GM21423 (cell line): ENCODE data around the gene KSR1.

Source experiments
- ATAC-seq: cut with Tn5 transposase; IDR thresholded peaks from one replicate; pipeline ENCODE4 v1.9.1; 2021; ENCODE audit warnings: mild to moderate bottlenecking, moderate library complexity; ENCODE audit not compliant: unreplicated experiment

Gene KSR1

DNA sequence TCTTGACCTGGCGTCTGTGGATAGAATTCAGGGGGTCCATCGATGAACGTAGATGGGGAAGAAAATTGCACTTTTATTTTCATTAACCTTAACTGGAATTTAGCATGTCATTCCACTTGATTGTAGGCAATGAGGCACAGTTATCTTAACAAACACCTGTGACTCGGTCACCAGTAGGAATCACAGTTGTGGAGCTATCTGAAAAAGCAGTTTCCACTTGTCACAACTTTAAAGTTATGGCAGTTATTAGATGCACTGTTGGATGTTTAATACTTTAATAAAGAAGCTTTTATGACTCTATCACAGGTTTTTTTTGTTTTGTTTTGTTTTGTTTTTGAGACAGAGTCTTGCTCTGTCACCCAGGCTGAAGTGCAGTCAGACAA is 91.0 kb downstream of the KSR1 start:
- no peak for ATAC-seq

DNA sequence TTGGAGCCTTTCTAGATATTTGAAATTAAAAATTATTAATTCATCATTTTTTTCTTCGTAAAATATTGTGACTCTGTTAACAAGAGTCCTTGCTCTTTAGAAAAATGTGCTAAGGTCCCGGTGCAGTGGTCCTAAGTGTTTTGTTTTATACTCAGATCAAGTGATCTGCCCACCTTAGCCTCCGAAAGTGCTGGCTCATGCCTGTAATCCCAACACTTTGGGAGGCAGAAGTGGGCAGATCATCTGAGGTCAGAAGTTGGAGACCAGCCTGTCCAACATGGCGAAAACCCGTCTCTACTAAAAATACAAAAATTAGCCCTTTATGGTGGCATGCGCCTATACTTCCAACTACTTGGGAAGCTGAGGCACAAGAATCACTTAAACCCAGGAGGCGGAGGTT is 92.1 kb downstream of the KSR1 start:
- no peak for ATAC-seq

DNA sequence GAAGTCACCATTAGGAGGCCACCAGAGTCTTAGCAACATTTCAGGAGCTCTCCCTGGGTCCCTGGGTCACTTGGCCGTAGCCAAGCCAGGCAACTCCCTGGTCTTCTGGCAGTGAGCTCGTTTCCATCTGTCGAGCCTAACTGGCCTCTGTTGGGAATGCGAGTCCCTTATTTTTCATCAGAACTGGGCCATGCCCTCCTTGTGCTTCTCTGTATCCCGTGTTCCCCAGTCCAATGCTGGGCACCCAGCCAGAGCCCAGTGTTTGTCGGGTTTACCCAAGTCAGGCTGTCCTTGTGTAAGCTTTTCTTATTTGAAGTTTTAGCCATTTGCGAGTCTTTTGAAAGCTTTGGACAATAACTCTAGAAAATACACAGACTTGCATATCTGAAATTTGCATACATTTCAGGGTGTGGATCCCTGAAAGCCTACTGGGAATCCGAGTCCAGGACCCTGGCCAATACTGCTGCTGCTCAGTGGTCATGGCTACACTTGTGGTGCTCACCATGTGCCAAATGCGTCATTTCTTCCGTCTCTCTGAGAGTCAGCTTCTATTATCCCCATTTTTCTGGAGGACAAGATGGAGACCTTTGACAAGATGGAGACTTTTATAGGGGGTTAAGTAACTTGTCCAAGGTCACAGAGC is 93.1 kb downstream of the KSR1 start:
- no peak for ATAC-seq

DNA sequence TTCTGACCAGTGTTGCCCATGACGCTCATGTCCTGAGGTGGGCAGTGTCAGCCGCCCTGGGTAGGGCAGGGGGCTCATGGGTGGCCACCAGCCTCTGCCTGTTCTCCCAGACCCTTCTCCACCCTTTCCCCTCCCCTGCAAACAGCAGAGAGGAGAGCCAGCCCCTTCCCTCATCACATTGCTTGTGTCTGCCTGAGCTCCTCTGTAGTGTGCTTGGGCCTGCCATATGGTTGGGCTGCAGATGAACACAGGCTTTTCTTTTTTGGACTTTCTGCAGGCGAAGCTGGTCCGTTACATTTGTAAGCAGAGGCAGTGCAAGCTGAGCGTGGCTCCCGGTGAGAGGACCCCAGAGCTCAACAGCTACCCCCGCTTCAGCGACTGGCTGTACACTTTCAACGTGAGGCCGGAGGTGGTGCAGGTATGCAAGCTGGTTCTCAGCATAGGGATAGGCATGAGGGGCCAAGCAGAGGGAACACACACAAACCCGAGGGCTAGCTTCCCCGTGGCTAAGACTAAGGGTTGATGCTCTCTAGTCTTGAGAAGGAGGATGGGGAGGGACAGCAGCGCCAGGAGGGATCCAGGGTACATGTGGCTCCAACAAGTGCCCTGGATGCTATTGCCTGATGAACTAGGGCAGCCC is 94.2 kb downstream of the KSR1 start:
- no peak for ATAC-seq

DNA sequence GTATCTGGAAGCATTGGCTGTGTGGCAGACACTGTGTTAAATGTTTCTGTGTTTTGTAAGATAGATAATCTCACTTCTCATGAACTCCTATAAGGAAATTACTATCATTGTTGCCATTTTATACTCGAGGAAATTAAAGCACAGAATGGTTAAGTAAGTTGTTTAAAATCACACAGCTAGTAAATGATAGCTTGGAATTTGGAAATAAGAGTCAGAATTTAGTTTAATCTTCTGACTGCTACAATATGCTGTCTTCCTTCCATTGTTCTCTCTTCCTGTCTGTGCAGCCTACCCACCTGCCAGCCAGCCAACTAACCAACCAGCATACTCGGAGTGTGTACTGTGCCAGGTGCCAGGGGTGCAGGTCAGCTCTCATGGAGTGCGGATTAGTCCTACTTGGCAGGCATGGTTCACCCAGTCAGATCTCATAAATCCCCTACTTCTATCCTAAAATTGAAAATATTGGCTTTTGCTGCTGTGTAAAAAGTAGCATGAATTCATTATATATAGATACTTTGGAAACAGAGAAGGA is 94.8 kb downstream of the KSR1 start:
- ATAC-seq = no peak

DNA sequence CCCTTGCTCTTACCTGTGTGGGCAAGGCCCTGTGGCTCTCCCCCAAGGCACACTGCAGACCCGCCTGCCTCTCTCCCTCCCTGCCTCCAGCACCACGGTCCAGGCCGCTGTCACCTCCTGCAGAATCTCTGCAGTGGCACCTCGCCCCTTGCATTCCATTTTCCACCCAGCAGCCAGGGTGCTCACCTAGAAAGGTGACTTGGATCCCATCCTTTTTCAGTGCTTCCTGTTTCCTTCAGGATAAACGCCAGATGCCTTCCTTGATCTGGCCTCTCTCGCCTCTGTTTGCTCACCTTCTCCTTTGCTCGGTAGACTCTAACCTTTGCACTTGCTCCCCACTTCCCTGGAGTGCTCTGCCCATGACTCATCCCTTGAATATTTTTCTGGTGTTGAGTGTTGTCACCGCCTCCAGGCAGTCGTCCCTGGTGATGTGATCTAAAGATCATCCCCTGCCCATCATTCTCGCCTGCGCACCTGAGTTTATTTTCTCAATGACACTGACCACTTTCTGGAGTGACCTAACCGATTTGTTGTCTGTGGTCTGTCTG is 95.5 kb downstream of the KSR1 start:
- ATAC-seq = no peak

DNA sequence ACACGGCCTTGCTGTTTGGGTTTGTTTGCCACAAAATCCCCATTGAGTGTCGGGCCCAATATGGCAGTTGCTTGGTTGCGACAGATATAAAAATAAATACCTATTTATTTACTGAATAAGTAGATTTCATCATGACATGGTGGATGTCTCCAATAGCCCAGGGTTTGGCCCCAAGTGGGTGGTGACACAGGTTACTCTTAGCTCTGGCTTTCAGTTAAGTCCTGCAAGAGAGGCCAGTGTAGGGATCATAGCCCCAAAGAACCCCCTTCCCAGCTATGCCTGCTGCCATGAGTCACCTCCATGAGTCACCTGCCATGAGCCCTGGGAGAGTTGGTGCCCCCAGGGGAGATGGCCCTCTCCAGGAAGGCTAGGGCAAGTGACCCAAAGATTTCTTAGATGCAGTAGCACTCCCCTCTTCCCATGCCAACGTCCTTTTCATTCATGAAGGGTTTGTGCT is 96.1 kb downstream of the KSR1 start:
- ATAC-seq = no peak

DNA sequence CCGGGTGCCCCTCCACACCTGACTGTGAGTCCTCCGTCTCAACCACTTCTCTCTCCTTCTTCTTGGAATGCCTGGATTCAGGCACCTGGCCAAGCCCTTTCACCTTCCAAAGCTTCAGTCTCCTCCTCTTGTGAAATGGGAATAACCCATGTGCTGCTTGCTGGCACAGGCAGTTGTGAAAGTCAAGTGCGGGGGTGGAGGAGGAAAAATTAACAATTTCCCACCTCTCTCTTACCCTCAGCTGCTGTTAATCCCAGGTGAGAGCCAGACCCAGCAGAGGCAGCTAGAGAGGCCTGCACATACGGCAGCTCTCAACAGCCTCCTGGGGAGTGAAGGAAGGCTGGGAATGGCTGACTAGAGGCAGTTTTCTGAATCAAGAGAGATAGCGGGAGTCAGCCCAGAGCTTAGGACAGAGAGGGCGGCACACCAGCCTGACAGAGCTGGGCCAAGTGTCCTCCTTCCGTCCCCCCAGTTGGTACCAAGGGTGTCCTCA is 96.8 kb downstream of the KSR1 start:
- no peak for ATAC-seq

DNA sequence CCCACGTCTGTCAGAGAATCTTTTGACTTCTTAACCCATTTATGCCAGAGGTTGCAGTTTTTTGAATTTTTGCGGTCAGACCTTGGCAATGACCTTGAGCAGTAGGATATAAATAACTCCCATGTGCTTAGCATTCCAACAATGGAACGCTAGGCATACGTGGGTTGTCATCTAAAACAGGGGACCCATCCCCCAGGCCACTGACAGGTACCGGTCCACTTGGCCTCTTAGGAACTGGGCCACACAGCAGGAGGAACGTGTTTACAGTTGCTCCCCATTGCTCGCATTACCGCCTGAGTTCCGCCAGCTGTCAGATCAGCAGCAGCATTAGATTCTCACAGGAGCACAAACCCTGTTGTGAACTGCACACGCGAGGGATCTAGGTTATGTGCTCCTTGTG is 97.9 kb downstream of the KSR1 start:
- no peak for ATAC-seq

DNA sequence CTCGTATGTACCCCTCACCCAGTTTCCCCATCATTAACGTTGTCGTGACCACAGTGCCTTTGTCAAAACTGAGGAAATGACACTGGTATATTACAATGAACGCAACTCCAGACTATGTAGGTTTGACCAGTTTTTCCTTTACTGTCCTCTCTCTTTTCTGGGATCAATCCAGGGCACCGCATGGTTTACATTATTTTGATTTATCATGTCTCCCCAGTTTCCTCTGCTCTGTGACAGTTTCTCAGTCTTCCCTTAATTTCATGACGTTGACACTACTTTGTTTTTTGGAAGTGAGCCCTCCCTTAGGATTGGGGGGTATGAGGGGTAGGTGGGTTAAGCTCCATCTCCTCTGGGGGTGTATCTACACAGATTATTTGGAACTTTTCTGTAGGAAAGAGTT is 98.7 kb downstream of the KSR1 start:
- no peak for ATAC-seq

DNA sequence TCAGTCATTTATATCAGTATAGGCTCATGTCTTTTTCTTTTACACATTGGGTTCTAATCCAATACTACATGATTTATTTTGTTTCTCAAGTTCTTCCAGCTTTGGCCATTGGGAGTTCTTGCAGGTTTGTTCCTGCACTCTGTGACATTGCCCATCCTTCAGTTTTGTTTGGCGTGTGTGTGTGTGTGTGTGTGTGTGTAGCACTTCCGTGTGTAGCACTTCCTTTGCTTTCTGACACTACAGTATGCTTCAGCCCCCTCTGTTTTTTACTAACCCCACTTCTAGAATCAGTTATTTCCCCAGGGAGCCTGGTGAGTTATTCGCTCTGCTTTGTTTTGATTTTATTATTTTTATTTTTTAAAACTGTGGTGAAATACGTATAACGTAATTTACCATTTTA is 99.1 kb downstream of the KSR1 start:
- ATAC-seq = no peak

DNA sequence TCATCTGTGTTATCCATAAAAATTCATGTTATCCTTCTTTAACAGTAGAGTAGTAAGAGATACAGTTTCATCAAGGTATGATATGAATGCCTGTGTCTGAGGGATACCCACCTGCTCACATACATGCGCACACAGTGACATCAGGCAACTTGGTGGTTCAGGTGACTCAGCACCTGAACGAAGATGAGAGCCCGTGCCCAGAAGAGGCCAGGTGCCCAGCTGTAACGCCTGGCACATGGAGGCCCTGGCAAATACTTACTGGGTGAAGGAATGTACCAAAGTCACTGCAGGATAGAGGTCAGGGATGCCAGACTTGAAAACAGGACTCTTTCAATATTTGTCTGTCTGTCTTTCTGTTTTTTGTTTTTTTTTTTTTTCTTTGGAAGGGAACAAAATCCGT is 102.1 kb downstream of the KSR1 start:
- ATAC-seq = no peak

DNA sequence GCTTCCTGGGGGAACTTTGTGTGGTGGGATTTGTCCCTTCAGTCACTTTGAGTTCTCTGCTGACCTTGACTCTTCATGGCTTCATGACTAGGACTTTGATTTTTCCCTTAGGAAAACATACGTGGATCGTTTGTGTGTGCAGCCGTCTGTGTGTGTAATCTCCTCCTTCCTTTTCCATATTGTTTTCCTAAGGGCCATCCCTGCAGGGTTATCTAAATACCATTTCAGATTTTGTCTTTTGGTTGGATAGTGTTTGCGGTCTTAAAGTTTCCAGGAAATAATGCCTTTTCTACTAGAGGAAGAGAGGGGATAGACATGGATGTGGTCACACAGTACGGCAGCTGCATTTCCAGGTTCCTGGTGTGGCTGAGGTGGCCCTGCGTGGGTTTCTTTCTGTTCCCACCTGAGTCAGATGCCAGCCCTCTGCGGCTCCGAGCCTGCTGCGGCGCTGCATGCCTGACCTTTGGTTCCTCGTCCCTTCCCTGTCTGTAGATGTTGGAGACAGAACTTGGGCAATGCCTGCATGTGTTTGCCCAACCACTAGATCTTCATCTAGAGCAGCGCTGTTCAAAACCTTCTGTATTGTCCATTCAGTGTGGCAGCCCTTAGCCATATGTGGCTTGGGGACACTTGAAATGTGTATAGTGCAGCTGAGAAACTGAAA is 102.7 kb downstream of the KSR1 start:
- no peak for ATAC-seq

DNA sequence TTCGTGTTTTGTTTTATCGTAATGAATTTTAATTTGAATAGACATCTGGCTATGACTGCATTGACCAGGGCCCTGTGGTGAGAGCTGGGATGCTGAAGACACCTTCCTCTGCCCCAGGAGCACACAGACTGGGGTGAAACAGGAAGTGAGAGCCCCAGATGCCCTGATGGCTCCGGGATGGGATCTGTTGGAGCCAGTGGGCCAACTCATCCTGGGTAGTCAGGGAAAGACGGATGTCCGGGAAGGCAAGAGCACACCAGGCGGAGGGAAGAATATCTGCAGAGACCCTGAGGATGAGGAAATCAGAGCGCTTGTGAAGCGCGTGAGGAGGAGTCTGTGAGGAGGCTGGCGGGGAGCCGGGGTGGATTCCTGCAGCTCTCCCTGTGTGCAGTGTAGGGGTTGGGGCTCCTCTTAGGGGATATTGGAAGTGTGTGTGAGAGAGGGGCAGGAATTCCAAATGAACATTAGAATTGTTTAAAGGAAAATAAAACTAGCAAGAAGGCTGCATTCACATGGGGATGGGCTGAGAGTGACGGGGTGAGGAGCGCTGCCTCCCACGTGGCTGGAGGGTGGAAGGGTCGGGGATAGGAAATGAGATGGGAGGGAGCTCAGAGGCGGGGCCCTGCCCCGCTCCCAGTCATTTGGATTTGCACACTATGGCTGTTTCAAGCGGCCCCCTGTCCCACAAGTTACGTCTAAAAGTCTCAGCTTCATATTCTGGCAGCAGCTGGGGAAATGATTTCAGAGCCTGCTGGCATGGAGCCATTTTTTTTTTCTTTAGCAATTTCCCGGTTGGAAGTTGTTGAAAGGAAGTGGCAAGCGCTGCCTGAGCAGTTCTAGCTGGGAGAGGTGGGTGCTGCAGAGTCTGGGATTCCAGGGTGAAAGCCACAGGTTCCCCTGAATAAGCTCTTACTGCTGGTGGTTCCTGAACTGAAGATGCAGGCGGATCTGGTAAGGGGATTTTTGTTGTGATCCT is 103.5 kb downstream of the KSR1 start:
- no peak for ATAC-seq

DNA sequence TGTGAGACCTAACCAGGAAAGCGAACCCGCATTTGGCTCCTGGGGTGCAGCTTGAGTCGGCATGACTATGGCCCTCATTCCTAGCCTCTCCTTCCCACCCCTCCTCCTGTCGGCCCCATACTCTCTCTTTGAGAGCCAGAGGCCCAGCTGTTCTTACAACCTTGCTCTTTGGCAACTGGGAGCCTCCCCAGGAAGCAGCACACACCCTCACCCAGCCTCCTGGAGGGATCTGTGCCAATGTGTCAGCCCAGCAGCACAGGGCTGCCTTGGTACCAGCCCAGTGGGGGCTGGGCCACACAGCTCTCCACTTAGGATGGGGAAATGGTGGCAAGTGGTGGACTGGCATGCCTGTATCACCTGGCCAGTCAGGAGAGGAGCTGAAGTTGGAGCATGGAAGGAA is 104.4 kb downstream of the KSR1 start:
- no peak for ATAC-seq

DNA sequence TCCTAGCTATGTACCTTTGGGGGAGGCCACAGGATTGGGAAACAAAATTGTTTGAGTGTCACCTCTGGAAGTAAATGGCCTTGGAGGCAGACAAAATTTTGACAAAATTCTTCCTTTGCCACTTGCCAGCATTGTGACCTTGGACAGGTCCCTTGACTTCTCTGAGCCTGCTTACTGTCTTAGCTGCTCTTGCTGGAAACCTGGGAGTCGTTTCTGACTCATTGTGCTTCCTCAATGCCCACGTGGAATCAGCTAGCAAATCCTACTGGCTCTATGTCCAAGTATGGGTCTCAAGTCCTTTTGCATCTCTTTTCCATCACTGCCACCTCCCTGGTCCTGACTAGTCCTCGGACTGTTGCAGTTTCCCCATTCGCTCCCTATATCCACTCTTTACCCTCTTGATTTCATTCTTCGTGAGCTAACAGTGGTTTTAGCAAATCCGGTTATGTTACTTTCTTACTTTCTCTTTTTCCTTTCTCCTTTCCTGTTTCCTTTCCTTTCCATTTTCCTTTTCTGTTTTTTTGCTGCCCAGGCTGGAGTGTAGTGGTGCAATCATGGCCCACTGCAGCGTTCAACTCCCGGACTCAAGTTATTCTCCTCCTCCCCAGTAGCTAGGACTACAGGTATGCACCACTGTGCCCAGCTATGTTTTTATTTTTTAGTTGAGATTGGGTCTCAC is 106.7 kb downstream of the KSR1 start:
- ATAC-seq = no peak

DNA sequence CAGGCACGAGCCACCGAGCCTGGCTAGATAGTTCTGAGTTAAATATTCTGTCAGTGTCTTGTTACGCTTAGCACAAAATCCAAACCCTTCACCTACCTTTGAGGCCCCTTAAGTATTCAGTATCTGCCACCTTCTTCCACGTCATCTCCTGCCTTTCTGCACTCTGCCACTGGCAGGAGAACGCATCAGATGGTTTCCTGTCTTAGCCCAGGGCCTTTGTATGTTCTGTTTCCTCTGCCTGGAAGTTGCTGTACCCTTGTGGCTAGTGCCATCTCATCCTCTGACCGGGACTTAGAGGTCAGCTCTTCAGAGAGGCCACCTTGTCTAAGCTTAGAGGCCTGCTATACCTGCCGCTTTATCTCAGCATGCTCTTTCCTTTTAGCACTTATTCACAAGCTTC is 107.3 kb downstream of the KSR1 start:
- ATAC-seq = no peak

DNA sequence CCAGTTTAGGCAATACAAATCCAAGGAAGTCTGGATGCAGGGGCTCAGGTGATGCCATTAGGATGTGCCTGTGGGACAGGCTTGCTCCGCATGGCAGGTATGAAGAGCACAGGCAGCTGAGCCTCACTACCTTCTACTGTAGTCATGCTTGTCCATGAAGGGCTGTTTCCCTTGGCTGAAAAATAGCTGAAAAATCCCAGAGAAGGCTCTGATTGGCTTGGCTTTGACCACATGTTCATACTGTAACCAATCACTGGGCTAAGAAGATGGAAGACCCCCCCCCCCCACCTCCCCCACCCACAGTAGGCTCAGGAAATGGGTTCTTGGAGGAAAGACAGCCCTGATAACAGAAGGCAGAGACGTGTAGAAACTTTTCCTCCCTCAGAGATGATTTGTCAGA is 108.2 kb downstream of the KSR1 start:
- ATAC-seq = no peak

DNA sequence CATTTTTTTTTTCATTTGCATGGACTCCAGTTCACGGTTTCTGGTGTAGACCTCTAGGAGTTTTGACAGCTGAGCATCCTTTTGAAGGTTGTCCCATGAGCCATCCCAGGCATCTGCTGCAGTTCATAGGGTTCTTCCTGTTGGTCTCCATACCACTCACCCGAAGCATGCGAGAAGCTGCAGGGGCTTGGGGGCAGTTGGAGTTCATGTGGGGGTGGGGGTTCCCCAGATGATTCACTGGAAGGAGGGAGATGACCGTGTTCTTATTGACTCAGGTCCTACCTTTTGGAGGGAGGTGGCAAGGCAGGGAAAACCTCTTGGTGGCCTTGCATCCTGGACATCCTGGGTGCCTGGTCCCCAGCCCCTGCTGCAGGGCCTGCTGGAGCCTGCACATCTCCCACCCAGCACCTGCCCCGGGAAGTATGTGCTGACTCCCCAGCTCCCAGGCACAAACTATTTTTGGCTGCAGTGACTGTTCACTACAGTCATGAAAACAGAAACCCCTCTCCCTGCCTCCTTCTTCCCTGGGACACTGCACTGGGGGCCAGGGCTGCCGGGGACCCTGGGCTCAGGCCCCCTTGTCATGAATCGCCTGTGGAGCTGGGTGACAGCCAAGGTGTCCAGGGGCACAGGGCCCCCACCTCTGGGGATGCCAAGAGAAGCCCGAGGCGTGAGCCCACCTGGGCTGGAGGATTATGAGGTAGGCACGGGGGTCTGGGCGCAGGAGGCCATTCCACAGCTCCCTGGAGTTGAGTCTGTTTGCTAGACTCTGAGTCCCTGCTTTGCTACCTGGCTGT is 109.8 kb downstream of the KSR1 start:
- ATAC-seq = no peak
